HG02588 (cell line): Measurements from ENCODE around the gene EPHB6.

Source experiments
- ATAC-seq: cut with Tn5 transposase; IDR thresholded peaks from one replicate; pipeline ENCODE4 v1.9.1; 2021; ENCODE audit warnings: mild to moderate bottlenecking, moderate library complexity; ENCODE audit not compliant: unreplicated experiment

The EPHB6 gene

DNA sequence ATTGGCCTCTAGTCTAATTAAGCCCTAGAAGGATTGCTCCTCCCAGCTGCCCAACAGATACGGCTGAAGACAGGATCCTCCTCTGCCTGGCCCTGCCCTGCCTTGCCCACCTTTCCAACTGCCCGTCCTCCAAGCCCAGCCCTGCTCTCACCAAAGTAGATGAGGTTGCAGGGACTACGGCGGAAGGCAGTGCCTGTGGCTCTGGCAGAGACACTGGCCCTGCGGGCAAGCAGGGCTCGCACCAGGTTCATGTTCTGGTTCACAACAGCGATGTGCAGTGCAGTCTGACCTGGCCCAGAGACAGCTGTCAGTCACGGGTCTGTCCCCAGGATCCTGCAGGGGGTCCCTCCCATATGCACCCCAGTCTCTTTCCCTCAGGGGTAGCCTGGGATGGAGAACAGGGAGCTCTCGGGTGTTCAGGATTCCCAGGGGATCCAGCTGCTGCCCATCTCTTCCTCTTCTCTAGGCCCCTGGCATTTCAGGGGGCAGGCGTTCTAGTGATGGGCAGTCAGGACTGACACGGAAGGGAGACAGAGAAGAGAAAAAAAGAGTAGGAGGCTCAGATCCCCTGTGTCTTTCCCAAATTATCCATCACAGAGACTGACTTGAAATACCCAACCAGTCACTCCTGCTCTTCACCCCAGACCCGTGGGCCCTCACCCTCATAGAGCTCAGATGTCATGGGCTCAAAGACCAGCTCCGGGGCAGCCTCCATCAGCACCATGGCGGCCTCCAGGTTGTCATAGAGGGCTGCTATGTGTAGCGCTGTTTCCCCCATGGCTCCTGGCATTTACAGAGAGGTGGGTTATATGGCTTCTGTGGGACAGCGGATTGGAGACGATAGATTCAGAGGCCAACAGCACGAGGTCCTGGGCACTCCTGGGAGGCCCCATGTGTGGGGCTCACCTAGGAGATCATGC is 22.4 kb downstream of the EPHB6 start:
- no peak for ATAC-seq

- no peak for ATAC-seq
Measured at GRCh38 chr7:142878315-142878714, 23.4 kb downstream of the EPHB6 start.

GRCh38 chr7:142879060-142879459 is 24.2 kb downstream of the EPHB6 start:
- ATAC-seq: no peak

DNA sequence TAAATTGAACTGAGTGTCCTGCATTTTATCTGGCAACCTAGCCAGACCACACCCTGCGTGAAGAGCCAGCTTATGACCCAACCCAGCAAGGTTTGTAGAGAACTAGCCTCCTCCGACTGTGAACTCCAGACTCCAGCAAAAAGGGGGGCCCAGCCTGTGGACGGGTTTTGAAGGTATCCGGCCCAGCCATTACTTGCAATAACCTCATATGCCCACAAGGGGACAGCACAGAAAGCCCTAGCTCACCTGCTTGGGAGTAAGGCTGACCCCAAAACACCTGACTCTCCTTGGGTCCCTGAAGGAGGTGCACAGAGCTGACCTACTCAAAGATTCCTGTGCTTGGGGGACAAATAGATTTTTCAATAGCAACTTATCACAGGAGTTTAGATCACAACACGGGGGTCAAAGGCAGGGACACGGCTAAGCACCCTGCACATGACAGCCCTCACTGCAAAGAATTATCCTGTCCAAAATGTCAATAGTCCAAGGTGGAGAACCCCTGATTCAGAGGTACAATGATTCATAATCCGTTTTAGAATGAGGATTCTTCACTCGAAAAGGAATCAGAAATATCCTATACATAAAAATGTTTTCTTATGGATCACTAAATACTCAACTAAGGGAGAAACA is 26.1 kb downstream of the EPHB6 start:
- peak; percentile 57 for ATAC-seq

GRCh38 chr7:142881586-142882337 is 26.9 kb downstream of the EPHB6 start:
- no peak for ATAC-seq

GRCh38 chr7:142882338-142882678 is 27.4 kb downstream of the EPHB6 start:
- ATAC-seq: no peak

DNA sequence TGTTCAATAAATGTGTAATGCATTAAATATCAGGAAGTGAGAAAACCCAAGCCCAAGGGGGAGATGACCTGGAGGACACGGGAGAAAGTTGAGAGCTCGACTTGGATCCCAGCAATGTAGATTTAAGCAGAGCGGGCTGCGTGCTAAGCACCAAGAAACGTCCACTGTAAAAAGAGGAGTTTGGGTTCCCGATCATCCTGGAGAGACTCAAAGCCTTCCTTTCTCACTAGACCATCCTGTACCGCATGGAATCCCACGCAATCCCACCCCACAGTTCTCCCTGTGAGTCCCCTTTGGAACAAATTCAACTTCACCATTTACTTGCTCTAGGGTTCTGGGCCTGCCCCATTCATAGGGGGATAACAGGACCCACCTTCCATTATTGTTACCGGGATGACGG is 28.3 kb downstream of the EPHB6 start:
- ATAC-seq: no peak

GRCh38 chr7:142883571-142884285 is 28.9 kb downstream of the EPHB6 start:
- ATAC-seq: no peak

GRCh38 chr7:142884286-142884640 is 29.4 kb downstream of the EPHB6 start:
- ATAC-seq: no peak

- no peak for ATAC-seq
Measured at GRCh38 chr7:142885311-142886230, 30.7 kb downstream of the EPHB6 start, which contains the start of gene TRPV6. Gene TRPV6 (minus strand): TSS chr7:142885745.

- no peak for ATAC-seq
Measured at GRCh38 chr7:142886866-142887265, 32.0 kb downstream of the EPHB6 start.

GRCh38 chr7:142887282-142888015 is 32.6 kb downstream of the EPHB6 start:
- no peak for ATAC-seq

- ATAC-seq: no peak
Measured at GRCh38 chr7:142889816-142890215, 34.9 kb downstream of the EPHB6 start.

DNA sequence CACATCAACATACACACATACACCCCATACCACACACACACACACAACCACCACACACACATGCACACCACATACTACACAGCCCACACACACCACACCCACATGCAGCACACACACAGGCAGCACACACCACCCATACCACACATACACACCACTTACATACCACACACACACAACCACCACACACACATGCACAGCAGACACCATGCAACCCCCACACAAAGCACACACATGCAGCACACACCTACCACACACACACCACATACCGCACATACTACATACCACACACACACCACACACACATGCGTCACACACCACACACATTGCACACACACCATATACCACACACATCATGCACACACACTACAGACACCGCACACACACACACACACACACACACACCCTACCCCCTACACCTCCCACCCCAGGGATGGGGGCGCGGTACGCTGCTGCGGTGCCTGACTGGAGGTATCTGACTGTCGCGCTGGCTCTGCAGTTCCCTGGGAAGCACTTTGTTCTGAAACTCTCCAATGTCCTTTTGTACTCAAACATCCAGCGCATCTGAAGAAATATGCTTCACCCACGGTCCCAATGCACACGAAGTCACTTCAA is 36.1 kb downstream of the EPHB6 start:
- no peak for ATAC-seq

DNA sequence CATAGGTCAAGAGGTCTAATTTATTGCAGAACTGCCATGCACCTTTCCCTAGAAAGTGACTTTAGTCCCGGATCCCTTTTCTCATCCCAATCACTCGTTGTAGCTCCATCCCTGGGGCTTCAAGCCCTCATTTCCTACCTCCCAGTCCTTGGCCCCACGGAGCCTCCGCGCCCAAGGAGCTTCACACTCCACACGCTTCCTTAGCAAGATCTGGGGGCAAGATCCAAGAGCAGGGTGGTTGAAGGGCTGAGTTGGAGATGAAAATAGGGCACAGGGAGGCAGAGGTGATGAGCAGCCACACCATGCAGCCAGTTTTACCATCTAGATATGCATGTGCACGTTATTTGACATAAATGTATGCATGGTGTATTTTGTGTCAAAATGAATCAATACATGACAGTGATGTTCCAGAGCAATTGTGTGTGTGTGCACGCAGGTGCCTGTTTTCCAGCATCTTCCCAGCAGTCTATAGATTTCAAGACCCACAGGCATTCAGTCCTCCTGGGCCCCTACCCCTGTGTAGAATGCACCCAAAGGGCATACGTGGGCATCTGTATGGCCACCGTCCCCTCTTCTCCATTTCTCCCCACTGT is 36.7 kb downstream of the EPHB6 start:
- ATAC-seq: no peak

DNA sequence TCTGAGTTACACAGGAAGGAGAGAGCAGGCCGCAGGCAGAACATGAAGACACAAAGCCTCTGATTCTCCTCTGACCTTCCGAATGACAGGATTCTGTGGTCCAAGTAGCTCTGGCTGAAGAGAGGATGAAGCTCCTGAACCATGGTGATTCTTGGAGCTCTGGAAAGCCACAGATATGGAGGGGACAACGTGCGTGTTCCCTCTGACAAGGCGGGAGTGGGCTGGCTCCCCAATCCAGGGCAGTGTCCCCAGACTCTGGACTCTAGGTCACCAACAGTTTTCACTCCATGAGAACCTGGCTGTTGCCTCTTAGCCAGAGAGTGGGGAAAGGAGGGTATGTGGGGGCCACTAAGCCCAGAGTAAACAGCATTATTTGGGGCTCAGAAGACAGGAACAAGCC is 38.1 kb downstream of the EPHB6 start:
- ATAC-seq: no peak

GRCh38 chr7:142894112-142894984 is 39.5 kb downstream of the EPHB6 start:
- ATAC-seq: no peak
